Omental fat pad (tissue), 4 donors: ENCODE data around the gene RIMKLB. TPM values are rescaled to one million over a fixed set of nuclear protein-coding genes. Genes with fewer than 3 reads are reported as not detected.

Source experiments
- ATAC-seq: fragments of 150-250 bp; one replicate; pipeline ENCODE4 v1.9.1; 2016; ENCODE audit warnings: mild to moderate bottlenecking, moderate library complexity; ENCODE audit not compliant: low FRiP score
- DNase-seq: peaks from one replicate; pipeline ENCODE4 v3.0.0-alpha.2; 2019; ENCODE audit warnings: low spot score
- CTCF ChIP-seq, 3 donors: fragments of 450-650 bp; IDR thresholded peaks; one replicate each; pipeline ENCODE4 v1.5.1; 2016 to 2017; ENCODE audit warnings: antibody characterized with exemption in 3 of 3, mild to moderate bottlenecking in 3 of 3, moderate library complexity in 2 of 3
- total RNA-seq, 4 donors: library from RNA; depleted of rRNA; stranded (reverse); fragments of >200 nt; gene quantifications; one replicate each; pipeline ENCODE4 v1.1.0, GENCODE V29; 2016

The RIMKLB gene
- total RNA-seq, 4 donors from 2014 or later = 53.9 to 202 (median 62.6) TPM

- DNase-seq = no peak
- ATAC-seq = no peak
- no peak for TF ChIP-seq CTCF (IDR thresholded peaks at IDR 0.05)
Measured at GRCh38 chr12:8770499-8770898, 72.7 kb downstream of the RIMKLB start.

GRCh38 chr12:8771072-8771471 is 73.3 kb downstream of the RIMKLB start:
- TF ChIP-seq CTCF (IDR thresholded peaks at IDR 0.05) = no peak
- no peak for DNase-seq
- ATAC-seq = no peak

GRCh38 chr12:8773461-8773860 is 75.7 kb downstream of the RIMKLB start:
- no peak for TF ChIP-seq CTCF (IDR thresholded peaks at IDR 0.05)
- no peak for ATAC-seq
- no peak for DNase-seq

GRCh38 chr12:8779281-8779680 is 81.5 kb downstream of the RIMKLB start:
- TF ChIP-seq CTCF (IDR thresholded peaks at IDR 0.05) = no peak
- ATAC-seq (no peak), DNase-seq (no peak)

- TF ChIP-seq CTCF (IDR thresholded peaks at IDR 0.05) = no peak
- DNase-seq (no peak), ATAC-seq (no peak)
Measured at GRCh38 chr12:8779862-8780261, 82.1 kb downstream of the RIMKLB start.

GRCh38 chr12:8780389-8780788 is 82.6 kb downstream of the RIMKLB start:
- no peak for DNase-seq
- no peak for TF ChIP-seq CTCF (IDR thresholded peaks at IDR 0.05)

GRCh38 chr12:8781381-8782127 is 83.8 kb downstream of the RIMKLB start:
- TF ChIP-seq CTCF (IDR thresholded peaks at IDR 0.05) = no peak
- ATAC-seq (no peak), DNase-seq (no peak)

More at GRCh38 chr12:8780389-8780788, 82.6 kb downstream of the RIMKLB start:
- ATAC-seq = no peak
